Testis (tissue), 3 donors: Measurements from ENCODE around the gene STXBP5L. TPM values are rescaled to one million over a fixed set of nuclear protein-coding genes. Genes with fewer than 3 reads are reported as not detected.
A peak's percentile ranks its signal among the peaks of the same experiment; 100 is the strongest.

Source experiments
- DNase-seq: peaks from one replicate; pipeline ENCODE4 v3.0.0-alpha.2; 2019
- H3K27ac ChIP-seq, 2 donors: fragments of 200-600 bp; sonication (generic); one replicate each; pipeline ENCODE4 v1.5.1; 2019
- H3K27me3 ChIP-seq: fragments of 200-600 bp; sonication (generic); one replicate; pipeline ENCODE4 v1.5.1; 2019
- H3K36me3 ChIP-seq: fragments of 200-600 bp; sonication (generic); one replicate; pipeline ENCODE4 v1.5.1; 2017; ENCODE audit warnings: low read depth; ENCODE audit errors: missing control alignments
- H3K4me1 ChIP-seq: fragments of 200-600 bp; sonication (generic); one replicate; pipeline ENCODE4 v1.5.1; 2019
- H3K4me3 ChIP-seq, 2 donors: fragments of 200-600 bp; sonication (generic); one replicate each; pipeline ENCODE4 v1.5.1; 2017 to 2019
- H3K9me3 ChIP-seq: fragments of 200-600 bp; sonication (generic); one replicate; pipeline ENCODE4 v1.5.1; 2017
- POLR2A ChIP-seq: fragments of 450-650 bp; IDR thresholded peaks from one replicate; pipeline ENCODE4 v1.6.1; 2017; ENCODE audit warnings: antibody characterized with exemption, mild to moderate bottlenecking, moderate library complexity
- WGBS, 2 donors: methylation state at CpG; one replicate each; pipeline ENCODE4 v1.1.5; 2018; 5-methylcytosine and 5-hydroxymethylcytosine counted together
- intact Hi-C: fragments of 100-400 bp; cut with DNase I; formaldehyde crosslinking; loops from one replicate; pipeline ENCODE4 v1.15.1; 2023; ENCODE audit warnings: low total_unique reads
- polyA plus RNA-seq: library from polyadenylated mRNA; stranded (reverse); fragments of 350-450 nt; fragmentation: Illumina TruSeq; extraction: RNeasy Lipid Tissue Mini Kit (QIAGEN cat#74804); gene quantifications from one replicate; pipeline ENCODE4 v1.2.3, GENCODE V29; 2014; ENCODE audit warnings: low read depth, low replicate concordance; ENCODE audit not compliant: insufficient read depth
- total RNA-seq, 2 donors: library from RNA; depleted of rRNA; stranded (reverse); fragments of >200 nt; gene quantifications; one replicate each; pipeline ENCODE4 v1.2.3, GENCODE V29; 2016
- TF ChIP-seq, protein P1 (sequence below), 3 experiments: fragments of 450-650 bp in 2 of 3; fragments of 200-600 bp in 1 of 3; sonication (generic) in 1 of 3; IDR thresholded peaks; one replicate each; pipeline ENCODE4 v1.5.1; 2016 to 2019; ENCODE audit warnings: antibody characterized with exemption in 3 of 3, mild to moderate bottlenecking in 2 of 3, moderate library complexity in 1 of 3

STXBP5L gene
- total and polyA plus RNA-seq, 3 donors from 2014 or later: 2.3 to 12.1 (median 10.0) TPM

GRCh38 chr3:120926146-120926545 is 18.1 kb downstream of the STXBP5L start:
- H3K27me3 ChIP-seq: no peaks in the 10 kb centered on the region
- intact Hi-C loops: no loop called here
- H3K36me3 ChIP-seq: no peaks in the 10 kb centered on the region
- H3K4me3 ChIP-seq: no peak overlapping the region
- H3K9me3 ChIP-seq: peaks cover 4% of the 10 kb centered on the region
- H3K27ac ChIP-seq: no peak overlapping the region
- whole genome bisulfite sequencing, 2 donors: 88 to 100% methylated on average over 1 of the region's 1 CpG
- no peak for DNase-seq
- H3K4me1 ChIP-seq: no peaks in the 10 kb centered on the region
- TF ChIP-seq, protein P1, sequence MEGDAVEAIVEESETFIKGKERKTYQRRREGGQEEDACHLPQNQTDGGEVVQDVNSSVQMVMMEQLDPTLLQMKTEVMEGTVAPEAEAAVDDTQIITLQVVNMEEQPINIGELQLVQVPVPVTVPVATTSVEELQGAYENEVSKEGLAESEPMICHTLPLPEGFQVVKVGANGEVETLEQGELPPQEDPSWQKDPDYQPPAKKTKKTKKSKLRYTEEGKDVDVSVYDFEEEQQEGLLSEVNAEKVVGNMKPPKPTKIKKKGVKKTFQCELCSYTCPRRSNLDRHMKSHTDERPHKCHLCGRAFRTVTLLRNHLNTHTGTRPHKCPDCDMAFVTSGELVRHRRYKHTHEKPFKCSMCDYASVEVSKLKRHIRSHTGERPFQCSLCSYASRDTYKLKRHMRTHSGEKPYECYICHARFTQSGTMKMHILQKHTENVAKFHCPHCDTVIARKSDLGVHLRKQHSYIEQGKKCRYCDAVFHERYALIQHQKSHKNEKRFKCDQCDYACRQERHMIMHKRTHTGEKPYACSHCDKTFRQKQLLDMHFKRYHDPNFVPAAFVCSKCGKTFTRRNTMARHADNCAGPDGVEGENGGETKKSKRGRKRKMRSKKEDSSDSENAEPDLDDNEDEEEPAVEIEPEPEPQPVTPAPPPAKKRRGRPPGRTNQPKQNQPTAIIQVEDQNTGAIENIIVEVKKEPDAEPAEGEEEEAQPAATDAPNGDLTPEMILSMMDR (IDR thresholded peaks at IDR 0.05): no peak
- no peak for TF ChIP-seq POLR2A

DNA sequence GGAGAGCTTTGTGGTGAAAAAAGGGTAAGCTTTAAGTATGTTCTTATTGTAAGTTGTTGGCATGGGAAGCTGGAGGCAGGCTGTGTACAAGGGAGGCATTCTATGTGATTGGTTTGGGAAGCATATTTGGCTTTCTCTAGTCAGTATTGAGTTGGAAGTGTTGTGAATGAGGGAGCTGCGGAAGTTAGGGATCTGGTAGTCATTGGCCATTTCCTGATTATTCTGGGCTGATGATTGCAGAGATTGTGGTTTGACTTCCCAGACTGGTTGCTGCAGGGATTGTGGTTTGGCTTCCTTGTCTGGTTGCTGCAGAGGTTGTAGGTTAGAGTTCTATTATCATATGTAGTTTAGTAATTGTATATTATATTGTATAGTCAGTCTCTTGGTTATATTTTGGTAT is 21.0 kb downstream of the STXBP5L start:
- H3K4me1 ChIP-seq: no peaks in the 10 kb centered on the region
- intact Hi-C loops: no loop called here
- DNase-seq: no peak
- TF ChIP-seq, protein P1 (IDR thresholded peaks at IDR 0.05): no peak
- no peak for TF ChIP-seq POLR2A
- no peaks in the 10 kb centered on the region for H3K36me3 ChIP-seq
- H3K27ac ChIP-seq: no peak overlapping the region
- H3K27me3 ChIP-seq: no peaks in the 10 kb centered on the region
- 95 to 100% methylated on average over 1 of the region's 1 CpG for WGBS, 2 donors
- peaks cover 4% of the 10 kb centered on the region for H3K9me3 ChIP-seq
- H3K4me3 ChIP-seq: no peak overlapping the region

- intact Hi-C loops: no loop called here
These were observed 23.6 kb downstream of the STXBP5L start for GRCh38 chr3:120931593-120931992.

DNA sequence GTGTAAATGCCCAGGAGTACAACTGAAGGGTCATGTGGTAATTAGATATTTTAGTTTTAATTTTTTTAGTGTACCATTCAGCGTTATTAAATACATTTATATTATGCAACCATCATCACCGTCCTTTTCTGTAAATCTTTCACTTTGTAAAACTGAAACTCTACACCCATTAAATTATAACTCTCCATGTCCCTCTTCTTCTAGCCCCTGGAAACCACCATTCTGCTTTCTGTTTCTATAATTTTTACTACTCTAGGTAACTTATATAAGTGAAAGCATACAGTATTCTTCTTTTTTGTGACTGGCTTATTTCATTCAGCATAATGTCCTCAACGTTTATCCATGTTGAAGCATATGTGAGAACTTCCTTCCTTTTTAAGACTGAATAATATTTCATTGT is 48.1 kb downstream of the STXBP5L start:
- Histone ChIP-seq H3K27me3 (no peaks in the 10 kb centered on the region), H3K4me1 (no peaks in the 10 kb centered on the region), H3K9me3 (no peaks in the 10 kb centered on the region), H3K4me3 (no peak overlapping the region), H3K27ac (no peak overlapping the region), H3K36me3 (no peaks in the 10 kb centered on the region)
- DNase-seq: no peak
- intact Hi-C loops: no loop called here
- 74 to 75% methylated on average over 3 of the region's 3 CpGs for WGBS, 2 donors
- TF ChIP-seq, protein P1 (IDR thresholded peaks at IDR 0.05): no peak
- TF ChIP-seq POLR2A: no peak

More at GRCh38 chr3:120931593-120931992, 23.6 kb downstream of the STXBP5L start:
- no peak overlapping the region for H3K27ac ChIP-seq
- TF ChIP-seq, protein P1 (IDR thresholded peaks at IDR 0.05): no peak
- TF ChIP-seq POLR2A: no peak
- no peak for DNase-seq
- H3K9me3 ChIP-seq: no peaks in the 10 kb centered on the region
- H3K4me1 ChIP-seq: no peaks in the 10 kb centered on the region
- WGBS, 2 donors: 85 to 86% methylated on average over 2 of the region's 2 CpGs
- H3K4me3 ChIP-seq: no peak overlapping the region
- no peaks in the 10 kb centered on the region for H3K27me3 ChIP-seq
- no peaks in the 10 kb centered on the region for H3K36me3 ChIP-seq

- DNase-seq: peak; percentile 28
- H3K9me3 ChIP-seq: no peaks in the 10 kb centered on the region
- intact Hi-C loops: no loop called here
- TF ChIP-seq POLR2A: no peak
- TF ChIP-seq, protein P1 (IDR thresholded peaks at IDR 0.05): no peak
- no peaks in the 10 kb centered on the region for H3K4me1 ChIP-seq
- H3K27ac ChIP-seq: no peak overlapping the region
- no peaks in the 10 kb centered on the region for H3K27me3 ChIP-seq
- 40 to 46% methylated on average over 1 to 3 of the region's 3 CpGs for WGBS, 2 donors
- H3K4me3 ChIP-seq: no peak overlapping the region
- H3K36me3 ChIP-seq: no peaks in the 10 kb centered on the region
These were observed 74.8 kb downstream of the STXBP5L start for GRCh38 chr3:120982608-120983320.
